ENCODE data around the gene CCM2L.

CCM2L gene

DNA sequence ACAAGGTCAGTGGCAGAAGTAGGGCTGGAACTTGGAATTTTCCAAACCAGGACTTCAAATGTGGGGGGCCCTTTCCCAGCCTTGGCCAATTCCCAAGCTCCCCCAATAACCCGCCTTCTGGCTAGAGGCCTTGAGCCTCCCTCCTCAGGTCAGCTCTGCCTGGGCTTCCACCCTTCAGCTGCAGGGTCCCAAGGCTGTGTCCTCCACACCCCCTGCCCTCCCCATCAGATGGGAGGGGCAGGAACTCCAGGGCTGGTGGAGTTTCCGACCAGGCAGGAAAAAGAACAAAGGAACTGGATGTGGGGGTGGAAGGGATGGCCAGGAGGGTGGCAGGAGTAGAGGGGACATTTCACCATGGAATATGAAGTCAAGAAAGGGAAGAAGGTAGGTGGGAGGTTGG is at the start of gene CCM2L:
Gene CCM2L, plus strand, starts transcription at position 338 of the 400 bp plus-strand sequence. Its CDS starts 17 bp downstream, at position 355.
- no peak for DNase-seq

DNA sequence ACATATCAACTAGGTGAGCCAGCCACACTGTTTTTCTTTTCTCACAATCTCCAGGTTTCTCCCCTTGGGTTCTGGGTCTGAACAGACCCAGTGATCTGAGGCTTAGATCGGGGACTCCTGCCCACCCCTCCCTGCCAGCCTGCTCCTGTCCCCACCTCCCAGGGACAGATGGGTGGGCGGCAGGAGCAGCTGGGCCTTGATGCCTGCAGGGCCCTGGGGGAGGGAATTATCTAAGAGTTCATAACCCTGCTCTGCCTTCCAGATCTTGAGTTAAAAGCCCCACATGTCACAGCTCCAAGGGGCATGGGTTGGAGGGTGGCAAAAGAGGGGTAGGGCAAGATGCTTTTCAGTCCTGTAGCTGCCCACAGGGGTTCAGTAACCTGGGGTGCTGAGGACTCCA is 47.5 kb upstream of the CCM2L start:
- DNase-seq: peak; percentile 81

DNA sequence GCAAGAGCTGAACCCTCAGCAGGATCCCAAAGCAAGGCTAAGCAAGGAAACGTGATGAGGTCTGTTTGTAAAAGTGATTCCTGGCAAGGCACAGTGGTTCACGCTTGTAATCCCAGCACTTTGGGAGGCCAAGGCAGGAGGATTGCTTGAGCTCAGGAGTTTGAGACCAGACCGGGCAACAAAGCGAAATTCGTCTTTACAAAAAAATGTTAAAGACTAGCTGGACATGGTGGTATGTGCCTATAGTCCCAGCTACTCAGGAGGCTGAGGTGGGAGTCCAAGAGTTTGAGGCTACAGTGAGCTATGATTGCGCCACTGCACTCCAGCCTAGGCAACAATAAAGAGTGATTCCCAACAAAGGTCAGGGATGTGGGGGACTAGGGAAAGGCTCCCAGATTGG is 46.3 kb upstream of the CCM2L start:
- DNase-seq: no peak

GRCh38 chr20:31966991-31967655 is 43.1 kb upstream of the CCM2L start:
- no peak for DNase-seq

DNA sequence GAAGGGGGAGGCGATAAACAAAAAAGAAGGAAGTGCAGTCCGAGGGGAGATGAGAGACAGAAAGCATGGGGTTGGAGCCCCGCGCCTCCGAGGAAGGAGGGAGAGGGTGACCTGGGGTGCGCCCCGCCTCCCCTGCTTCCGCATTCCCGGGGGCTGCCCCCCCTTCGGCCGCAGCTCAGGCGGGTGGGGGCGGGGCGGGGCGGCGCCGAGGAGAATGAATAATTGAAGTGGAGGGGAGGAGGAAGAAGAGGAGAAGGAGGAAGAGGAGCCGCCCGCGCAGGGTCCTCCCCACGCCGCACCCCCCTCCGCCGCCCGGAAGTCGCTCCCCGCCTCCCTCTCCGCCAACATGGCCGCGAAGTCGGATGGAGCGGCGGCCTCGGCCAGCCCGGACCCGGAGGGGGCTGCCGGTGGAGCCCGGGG is 42.4 kb upstream of the CCM2L start, which contains the start of gene XKR7:
Gene XKR7, plus strand, starts transcription at position 322 of the 420 bp plus-strand sequence. Its CDS starts 25 bp downstream, at position 347.
- no peak for DNase-seq

DNA sequence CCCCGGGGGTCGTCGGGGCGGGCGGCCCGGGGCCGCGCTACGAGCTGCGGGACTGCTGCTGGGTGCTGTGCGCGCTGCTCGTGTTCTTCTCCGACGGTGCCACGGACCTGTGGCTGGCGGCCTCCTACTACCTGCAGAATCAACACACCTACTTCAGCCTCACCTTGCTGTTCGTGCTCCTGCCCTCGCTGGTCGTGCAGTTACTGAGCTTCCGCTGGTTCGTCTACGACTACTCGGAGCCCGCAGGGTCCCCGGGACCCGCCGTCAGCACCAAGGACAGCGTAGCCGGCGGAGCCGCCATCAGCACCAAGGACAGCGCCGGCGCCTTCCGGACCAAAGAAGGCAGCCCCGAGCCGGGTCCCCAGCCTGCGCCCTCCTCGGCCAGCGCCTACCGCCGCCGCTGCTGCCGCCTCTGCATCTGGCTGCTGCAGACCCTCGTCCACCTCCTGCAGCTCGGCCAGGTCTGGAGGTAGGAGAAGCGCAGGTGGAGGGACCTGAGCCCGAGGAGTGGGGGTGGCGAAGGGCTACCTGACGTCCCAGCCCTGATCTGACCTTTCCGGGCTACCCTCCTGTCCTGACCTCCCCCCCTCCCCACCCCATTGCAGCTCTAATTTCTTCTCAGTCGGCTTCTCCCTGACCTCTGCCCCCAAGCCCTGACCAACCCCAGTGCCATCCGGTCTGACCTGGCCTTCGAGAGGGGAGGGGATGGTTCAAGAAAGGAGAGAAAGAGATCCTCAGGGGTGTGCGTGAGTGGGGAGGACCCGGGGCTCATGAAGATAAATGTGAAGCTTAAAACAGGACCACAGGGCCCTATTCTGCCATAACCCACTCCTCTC is 41.7 kb upstream of the CCM2L start:
- DNase-seq: no peak

DNA sequence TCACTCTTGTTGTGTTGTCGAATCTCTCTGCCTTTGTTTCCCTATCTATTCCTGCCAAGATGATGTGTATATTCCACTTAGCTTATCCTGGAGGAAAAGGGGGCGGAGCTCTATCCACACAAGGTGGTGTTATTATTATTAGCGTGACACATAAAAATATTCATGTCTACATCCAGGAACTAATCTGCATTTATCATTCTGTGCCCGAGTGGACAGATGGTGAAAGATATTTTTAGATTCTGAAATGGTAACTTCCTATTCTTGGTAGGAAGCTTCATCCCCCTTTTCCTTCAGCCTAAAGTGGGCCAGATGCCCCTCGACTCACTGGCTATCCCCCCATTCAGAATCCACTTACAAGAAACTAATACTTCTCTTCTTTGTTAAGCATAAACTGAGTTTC is 40.2 kb upstream of the CCM2L start:
- DNase-seq: no peak

DNA sequence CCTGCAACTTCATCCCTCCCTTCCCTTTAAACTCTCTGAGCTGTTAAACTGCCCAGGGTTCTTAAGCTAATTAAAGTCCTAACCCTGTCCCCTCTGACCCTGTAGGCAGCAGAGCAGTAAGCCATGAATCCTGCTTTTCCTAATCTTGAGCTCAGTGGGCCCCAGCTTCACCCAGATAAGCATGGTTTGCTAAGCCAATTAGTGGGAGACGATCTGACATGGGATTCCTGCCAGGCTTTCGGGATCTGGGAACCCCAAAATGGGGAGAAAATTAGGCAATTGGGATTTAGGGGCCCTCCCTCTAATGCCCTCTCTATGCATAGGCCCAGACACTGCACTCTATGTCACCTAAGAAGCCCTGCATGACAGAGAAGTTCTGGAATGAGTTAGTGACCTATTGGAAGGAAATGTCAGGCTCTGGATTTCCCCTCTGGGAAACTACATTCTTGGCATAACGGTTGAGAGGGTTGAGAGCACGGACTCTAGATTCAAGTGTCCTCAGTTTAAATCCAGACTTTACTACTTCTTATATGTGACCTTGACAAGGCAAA is 37.7 kb upstream of the CCM2L start:
- DNase-seq: no peak

DNA sequence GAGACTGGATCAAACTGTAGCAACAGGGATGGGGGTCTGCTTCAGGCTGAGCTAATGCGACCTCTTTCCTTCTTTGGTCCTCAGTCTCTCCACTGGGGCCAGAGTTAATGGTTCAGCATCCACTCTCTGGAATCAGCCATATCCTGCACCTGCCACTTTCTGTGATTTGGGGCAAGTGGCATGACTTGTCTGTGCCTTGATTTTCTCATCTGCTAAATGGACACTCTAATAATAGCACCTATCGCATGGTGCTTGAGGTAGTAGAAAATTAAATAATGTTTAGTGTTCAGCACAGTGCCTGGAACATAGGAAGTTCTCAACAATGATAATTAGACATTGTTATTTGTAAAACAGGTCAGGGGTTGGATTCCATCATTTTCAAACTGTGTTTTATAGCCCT is 35.9 kb upstream of the CCM2L start:
- no peak for DNase-seq

GRCh38 chr20:31974951-31975487 is 35.2 kb upstream of the CCM2L start:
- no peak for DNase-seq

- DNase-seq: no peak
These were observed 34.4 kb upstream of the CCM2L start for GRCh38 chr20:31975874-31976273.

- no peak for DNase-seq
These were observed 33.2 kb upstream of the CCM2L start for GRCh38 chr20:31977080-31977479.

DNA sequence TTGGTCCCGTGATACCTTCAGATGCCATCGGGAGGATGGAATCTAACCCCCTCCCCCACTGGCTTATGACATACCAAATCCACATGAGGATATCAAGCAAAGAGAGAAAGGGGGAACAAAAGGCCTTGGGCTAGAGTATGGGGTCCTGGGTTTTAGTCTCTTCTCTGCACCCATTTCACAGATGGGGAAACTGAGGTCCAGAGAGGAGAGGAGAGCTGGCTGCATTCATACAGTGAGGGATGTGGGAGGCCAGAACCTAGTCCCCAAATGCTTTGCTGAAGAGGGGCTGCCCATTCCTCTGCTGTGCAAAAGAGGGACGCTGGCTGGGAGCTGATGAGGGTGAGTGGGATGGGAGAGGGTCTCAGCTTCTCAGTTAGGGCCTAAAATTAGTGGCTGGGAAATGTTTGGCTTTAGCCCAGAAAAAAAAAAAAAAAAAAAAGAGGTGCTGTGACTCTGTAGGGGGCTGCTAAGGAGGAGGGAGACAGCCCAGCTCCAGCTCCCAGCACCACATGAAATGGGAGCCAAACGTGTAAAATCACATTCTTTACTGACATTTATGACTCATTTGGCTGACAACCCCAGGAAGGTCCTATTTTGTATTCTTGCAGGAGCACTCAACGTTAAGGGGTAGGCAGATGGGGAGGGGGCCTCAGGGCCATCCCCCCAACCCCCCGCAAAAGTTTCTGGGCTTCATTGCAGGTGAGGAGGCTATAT is 30.4 kb upstream of the CCM2L start:
- DNase-seq: no peak

GRCh38 chr20:31981784-31982183 is 28.5 kb upstream of the CCM2L start:
- DNase-seq: no peak

GRCh38 chr20:31984981-31985471 is 25.2 kb upstream of the CCM2L start:
- DNase-seq: peak; percentile 69

DNA sequence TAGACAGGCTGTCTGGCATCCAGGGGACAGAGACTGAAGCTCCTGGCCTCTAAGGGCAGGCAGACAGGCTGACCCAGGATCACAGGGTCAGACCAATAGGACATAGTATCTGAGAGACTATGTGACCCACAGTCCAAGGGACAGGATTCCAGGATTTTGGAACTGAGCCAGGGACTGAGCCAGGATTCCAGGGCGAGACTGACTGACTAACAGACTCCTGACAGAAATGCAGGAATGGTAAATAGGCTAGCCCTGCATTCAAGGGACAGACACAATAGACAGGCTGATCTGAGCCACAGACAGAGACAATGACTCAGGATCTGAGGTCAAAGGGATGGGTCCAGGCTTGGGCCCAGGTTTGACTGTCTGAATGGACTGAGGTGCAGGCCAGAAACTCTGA is 22.5 kb upstream of the CCM2L start:
- DNase-seq: no peak

DNA sequence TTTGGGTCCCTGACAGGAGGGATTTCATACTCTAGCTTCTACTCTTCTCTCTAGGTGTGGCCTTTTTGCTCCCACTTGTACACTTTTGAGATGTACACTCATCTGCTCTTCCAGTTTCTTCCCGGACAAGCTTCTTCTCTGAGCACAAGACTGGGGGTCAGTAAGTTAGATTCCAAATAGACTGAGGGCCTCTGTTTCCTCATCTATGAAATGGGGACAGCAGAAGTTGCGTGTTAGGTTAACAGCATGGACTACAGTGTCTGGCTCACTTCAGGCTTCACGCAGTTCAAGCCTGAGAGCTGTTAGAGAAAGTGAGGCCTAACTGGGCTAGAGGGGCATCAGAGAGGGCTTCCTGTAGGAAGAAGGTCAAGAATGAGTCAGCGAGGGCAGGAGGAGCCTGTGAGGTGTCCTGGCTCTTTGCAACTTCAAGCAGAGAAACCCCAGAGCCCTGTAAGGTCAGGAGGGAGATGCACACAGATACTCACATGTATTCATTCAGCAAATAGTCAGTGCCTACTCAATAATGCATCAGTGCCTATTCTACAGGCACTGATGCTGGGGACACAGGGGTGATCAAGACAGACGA is 21.7 kb upstream of the CCM2L start:
- DNase-seq: no peak

DNA sequence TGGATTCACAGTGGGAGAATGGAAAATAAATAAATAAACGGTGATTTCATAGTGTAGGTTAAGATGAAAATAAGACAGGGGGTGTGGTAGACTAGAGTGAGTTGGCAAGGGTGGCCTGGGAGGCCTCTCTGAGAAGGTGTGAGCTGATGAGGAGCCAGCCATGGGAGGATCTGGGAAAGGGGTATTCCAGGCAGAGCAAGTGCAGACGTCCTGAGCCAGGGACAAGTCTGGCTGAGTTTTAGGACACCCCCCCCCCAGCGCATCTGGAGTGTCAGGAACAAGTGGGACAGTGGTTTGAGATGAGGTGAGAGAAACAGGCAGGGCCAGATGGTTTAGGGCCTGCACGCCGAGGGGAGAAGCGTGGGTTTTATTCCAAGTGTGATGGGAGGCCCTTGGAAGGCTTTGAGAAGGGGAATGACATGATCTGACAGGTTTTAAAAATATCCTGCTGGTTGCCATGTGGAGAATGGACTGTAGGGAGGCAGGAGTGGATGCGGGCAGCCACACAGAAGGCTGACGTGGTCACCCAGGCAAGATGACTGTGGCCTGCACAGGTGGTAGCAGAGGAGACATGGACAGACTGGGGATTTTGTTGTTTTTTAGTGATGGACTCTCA is 21.1 kb upstream of the CCM2L start:
- DNase-seq: peak; percentile 45

GRCh38 chr20:31990641-31991338 is 19.4 kb upstream of the CCM2L start:
- peak; percentile 79 for DNase-seq

DNA sequence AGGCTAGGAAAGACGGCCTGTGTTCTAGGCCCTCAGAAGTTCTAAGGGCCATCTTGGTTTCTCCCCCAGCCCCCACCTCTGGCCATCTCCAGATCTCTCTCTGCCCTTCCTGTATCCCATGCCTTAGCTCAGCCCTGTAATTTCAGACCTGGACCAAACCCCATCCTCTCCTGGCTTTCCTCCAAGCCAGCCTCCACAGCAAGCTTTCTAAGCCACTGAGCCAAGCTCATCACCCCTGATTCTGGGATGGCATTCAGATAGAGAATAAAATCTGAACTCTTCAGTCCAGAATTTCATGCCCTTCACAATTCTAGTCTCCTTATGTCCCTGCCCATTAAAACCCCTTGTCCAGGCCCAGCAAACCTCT is 18.9 kb upstream of the CCM2L start:
- DNase-seq: peak; percentile 66

DNA sequence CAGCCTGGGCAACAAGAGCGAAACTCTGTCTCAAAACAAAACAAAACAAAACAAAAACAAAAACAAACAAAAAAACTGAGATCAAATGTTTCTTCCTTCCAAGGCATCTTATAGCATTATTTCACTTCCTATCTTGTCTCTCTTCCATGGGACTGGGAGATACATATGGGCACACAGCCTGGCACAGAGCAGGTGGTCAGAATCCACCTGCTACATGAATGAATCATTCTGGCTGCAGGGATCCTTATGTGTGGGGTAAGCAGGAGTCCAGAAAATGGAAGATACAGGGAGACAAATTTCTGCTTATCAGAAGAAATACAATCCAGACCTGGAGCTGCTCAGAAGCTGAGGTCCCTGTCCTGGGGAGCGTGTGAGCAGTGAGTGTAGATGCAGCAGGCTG is 18.2 kb upstream of the CCM2L start:
- DNase-seq: no peak

Measured in DMS 273 treated with DMSO at 0.1 percent for 48 hours (cell line).